GM21447 (cell line): ENCODE measurements around the gene ALPI.

Experiments
- ATAC-seq: cut with Tn5 transposase; IDR thresholded peaks from one replicate; pipeline ENCODE4 v1.9.1; 2021; ENCODE audit not compliant: unreplicated experiment

ALPI gene

DNA sequence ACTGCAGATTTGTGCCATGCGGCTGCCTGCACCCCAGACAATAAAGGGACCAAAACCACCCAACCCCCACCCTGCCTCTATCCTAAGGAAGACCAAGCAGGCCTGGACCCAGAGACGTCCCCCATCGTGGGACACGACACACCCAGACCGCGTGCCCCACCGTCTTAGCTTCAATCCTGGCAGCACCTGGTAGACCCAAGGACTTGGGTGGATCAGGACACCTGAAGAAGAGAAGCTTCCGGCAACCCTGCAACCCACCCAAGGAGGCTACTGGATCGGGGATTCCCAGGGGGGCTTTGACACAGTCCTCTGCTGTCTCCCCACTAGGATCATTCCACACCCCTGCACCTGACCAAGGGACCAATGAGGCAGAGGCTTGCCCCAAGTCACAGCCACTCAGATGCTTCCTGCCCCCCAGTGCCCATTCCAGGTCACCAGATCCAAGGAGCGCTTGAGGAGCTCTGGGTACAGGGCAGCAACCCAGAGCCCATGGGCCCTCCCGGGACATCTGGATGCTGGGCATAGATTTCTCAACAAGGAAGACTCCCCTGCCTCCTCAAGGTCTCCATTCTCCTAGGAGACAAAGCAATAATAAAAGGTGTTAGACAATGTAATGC lies 3.6 kb downstream of the ALPI start:
- no peak for ATAC-seq

DNA sequence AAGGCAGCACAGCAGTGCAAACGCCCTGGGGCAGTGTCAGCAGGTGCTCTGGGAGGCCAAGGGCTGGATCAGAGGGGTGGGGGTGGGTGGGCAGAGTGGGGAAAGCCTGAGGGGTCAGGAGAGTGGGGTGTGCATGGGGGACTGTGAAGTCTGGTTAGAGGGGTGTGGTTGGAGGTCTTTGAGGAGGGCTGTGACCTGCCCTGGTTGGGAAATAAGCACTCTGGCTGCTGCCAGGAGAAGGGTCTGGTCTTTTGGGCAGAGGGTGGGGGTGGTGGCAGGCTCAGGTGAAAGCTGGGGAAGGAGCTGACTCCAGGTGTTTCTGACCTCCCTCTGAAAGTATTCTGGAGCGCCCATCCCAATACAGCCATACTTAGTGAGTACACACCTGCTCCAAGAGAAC lies 4.2 kb downstream of the ALPI start:
- no peak for ATAC-seq

DNA sequence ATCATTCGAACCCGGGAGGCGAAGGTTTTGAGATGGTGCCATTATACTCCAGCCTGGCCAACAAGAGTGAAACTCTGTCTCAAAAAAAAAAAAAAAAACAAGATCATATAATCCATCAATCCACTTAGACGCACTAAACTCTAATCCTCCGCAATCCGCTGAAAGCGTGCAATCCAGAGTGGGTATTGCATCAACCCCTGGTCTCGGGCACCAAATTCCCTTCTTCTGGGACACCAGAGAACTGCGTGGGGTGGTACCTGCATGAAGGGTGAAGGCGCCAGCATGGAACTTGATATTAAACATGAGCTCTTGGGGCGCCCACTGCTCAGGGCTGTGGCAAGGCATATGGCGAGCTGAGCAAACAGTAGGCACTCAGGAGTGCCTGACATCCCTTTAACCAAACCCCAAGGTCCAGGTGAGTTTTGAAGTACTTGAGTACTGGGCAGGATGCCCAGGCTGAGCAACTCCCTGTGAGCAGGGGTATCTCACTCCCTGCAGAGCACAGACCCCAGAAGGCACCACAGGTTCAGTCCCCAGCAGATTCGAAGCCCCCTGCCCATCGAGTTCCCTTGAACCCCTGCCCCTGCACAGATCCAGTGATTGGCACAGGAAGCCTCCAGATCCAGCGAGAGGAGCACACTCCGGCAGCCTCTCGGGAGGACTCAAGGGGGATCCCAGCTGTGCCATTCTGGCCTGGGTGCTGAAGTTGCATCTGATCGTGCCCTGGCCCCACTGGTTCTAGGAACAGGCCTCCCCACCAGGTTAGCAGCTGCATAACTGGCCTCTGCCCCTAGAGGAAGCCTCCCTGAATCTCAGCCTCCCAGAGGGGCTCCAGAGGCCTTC lies 8.0 kb downstream of the ALPI start:
- ATAC-seq: no peak

DNA sequence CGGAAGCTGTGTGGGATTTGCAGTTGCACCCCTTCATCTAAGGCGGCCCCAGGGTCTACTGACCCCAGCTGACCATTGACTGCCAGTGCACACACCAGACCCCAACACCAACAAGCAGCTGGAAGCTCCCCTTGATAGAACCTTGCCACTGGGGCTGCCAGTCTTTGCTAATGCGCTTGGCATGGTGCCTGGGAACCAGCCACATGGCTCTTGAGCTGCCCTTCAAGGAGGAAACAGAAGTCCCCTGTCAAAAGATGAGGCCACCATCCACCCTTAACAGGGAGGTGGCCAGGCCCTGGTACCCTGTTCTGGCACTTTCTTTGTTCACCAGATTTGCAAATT lies 8.6 kb downstream of the ALPI start:
- ATAC-seq: no peak

DNA sequence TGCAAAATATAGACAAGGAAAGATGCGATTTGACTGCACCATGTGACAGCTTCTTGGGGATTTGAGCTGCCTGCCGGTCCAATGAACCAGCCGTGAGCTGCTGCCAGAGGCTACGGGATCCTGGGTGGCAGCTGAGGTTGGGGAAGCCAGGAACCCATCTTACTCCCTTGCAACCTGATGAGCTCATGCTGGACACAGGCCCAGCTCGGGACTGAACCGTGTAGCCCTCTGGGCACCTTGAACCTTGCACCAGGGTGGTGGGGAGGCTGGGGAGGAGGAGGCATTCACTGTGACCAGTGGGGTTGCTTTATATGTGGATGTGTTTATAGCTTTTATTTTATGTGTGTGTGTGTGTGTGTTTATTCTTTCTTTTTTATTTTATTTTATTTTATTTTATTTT lies 9.1 kb downstream of the ALPI start:
- ATAC-seq: no peak

DNA sequence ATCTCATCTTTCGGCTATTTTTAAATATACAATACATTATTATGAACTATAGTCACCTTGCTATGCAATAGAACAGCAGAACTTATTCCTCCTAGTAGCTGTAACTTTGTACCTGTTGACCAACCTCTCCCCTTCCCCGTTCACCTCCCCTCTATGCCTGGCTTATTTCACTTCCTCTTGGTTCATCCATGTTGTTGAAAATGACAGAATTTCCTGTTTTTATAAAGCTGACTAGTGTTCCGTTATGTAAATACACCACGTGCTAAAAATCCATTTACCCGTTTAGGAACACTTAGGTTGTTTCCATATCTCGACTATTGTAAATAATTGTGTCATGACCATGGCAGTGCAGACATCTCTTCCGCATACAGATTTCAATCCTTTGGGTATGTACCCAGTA lies 10.3 kb downstream of the ALPI start:
- ATAC-seq: no peak

DNA sequence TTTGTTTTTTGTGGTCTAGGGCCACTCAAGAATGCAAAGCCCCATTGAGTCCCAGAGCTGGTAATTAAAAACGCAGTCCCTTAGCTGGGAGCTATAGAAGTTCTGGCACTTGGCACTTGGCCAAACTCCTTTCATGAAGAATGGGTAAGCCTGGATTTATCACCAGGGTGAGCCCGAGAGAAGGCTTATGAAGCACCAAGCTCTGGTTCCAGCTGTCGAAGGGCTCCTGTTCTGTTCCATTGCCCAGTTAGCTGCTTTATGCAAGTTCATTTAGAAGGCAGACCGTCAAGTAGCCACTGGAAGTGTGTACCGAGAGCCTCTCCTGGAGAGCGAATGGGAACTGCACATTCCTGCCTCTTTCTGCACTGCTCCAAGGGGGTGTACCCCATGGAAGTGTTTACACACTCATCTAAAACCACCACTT lies 17.5 kb downstream of the ALPI start:
- ATAC-seq: no peak

DNA sequence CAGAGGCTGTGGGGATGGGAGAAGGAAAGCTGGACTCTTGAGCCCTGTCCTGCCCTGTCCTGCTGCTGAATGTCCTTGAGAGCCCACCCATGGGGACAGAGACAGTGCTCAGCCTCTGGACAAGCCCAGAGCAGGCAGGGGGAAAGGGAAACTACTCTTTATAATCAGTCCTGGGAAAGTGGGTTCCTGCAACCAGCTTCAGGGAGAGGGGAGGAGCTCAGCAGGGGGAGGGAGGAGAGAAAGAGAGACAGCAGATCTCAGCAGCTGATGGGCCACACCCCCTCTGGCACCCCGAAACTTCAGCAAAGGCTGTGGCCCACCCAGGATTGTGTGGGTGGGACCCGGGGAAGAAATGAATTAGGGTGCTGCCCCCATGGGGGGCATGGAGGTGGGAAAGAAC lies 20.1 kb downstream of the ALPI start:
- ATAC-seq: no peak

DNA sequence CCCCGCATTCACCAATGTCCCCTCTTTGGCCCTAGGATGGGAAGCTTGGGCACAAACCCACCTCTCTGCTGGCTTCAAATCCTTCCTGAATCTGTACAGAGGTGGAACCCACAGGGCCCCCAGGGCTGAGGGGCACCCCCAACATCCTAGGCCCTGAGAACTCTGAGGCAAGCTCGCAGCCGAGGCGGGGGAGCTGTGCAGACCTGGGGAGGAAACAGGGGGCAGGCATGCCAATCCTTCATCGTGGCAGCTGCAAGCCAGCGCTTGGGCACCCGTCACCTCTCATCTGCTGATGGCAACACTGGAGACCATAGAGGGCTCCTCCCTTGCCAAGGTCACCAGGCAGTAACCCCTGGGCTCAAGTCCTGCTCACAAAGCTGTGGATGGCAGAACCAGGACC lies 20.8 kb downstream of the ALPI start:
- ATAC-seq: no peak

DNA sequence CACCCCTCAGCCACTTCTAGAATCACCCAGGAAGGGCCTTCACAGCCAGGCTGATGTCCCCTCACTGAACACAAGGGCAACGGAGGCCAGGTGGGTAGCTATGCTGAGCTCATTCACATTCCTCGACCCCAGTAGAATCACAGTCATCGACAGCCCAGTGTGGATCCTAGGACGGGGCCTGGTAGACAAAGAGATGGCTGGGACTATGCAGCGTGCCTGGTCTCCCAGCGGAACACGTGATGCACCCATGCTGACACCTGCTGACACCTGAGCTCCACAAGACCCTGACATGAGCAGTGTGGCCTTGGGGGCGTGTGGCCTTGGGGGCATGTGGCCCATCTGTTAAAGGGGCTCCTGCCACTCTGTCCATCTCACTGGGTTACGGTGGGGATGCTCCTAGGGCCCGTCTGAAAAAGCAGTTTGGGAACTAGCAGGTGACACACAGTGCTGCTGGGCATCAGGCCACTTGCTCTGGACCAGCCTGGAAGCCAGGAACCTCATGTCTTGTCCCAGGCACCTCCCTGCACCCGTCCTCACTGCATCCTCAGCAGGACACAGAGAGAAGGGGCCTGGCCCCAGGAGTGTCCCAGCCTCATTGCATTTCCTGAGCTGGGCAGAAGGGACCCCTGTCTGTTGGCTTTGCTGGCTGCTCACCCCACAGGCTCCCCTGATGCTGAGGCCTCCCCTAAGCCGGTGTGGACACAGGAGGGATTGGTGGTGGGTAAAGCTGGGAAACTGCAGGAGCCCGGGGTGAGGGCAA lies 22.0 kb downstream of the ALPI start:
- ATAC-seq: no peak

DNA sequence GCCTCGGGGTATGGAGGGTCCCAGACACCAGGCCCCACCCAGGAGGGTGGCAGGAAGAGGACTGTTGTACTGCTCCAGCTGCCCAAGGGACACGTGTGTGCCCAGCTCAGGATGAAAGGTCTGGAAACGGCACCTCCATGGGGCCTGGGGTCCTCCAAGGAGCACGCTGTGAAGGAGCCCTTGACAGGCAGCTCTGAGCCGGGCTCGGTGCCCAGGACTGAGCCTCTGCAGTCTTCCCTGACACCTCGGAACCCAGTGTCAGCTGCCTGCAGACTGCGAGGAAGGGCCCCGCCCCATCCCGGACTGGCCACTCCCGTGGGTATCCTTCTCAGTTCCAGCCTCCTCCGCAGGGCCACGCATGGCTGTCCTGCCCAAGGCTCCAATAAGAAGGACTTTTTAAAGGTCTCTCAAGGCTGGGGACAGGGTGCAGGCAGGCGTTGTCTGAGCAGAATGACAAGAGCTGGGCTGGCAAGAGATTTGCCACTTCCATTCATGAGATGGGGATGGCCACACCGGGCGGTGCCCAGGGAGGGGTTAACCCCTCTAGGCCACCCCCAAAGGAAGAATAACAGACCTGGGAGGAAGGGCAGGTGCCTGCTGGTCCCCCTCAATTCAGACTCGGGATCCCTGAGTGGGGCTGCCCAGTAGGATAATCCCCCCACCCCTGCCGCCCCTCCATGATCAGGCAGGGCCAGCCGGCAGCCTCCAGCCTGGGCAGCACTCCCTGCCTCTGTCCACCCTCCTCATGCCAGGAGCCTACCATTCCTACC lies 22.8 kb downstream of the ALPI start:
- no peak for ATAC-seq

DNA sequence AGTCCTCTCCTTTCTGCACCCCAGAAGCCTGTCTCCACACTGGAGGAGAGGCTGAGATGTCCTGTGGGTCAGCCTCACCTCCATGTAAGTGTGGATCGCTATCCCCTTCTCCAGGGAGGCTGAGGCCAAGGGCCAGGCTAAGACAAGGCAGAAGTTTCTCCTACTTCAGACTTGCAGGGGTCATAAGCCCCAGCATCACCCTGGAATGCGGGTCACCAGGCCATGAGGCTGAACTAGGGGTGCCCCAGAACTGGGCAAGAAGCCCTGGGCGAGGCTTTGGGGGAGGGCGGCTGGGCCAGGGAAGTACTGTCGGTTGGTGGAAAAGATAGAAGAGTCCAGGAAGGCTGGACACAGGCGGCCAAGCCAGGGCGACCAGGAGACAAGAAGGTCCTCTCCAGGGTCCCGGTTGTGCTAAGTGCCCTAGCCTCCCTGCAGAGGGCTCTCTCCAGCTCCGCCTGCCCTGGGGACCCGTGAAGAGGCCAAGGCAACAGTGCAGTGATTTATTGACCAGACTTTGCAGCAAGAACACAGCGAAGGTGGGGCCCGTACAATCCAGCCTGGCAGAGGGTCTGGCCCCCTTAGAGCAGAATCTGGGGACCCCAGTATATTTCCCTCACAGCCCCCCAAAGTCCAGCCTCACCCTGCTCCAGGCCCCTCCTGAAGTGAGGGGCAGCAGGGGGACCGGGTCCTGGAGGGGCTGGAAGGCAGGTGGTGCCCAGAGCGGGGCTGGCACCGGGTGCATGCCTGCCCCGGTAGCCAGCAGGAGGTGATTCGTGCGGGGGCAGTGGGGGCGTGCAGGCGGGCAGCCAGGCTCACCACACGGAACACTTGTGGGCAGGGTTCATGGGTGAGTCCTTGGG lies 23.6 kb downstream of the ALPI start:
- no peak for ATAC-seq

DNA sequence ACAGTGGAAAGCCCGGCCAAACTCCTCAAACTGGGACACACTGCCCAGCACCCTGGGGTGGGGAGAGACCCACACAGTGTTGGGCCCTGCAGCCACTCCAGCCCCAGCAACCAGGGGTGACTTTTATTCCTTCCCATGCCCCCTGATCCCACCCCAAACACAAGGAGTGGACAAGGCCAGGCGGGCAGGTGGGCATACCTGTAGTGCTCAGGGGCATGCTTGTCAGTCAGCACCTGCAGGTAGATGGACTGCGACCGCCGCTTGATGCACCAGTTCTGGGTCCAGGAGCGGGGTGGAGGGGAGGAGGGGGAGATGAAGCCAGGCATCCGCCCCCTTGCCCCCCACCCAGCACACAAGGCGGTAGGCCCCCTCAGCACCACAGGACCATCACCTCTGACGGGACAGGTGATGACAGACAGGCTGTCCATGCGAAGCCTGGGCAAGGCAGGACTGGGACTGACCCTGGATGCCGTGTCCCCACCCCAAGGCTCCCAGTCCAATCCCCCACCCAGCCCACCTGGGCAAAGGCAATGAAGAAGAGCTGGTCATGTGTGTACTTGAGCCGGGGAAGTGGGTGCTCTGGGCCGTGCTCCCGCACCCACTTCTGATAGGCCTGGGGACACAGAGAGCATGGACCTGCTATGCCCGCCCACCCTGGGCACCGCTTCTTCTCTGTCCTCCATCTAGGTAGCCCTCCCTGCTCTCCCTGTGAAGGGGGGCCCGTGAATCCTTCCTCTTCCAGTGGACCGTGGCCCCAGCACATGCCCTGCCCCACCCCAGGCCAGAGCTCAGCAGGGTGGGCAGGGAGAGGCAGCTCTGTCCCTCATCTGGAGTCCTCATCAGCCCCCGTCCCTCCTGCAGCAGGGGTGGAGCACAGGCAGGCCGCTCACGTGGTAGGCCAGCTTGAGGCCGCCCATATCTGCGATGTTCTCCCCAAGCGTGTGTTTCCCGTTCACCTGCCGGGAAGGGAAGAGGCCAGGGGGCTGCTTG lies 24.5 kb downstream of the ALPI start:
- no peak for ATAC-seq

DNA sequence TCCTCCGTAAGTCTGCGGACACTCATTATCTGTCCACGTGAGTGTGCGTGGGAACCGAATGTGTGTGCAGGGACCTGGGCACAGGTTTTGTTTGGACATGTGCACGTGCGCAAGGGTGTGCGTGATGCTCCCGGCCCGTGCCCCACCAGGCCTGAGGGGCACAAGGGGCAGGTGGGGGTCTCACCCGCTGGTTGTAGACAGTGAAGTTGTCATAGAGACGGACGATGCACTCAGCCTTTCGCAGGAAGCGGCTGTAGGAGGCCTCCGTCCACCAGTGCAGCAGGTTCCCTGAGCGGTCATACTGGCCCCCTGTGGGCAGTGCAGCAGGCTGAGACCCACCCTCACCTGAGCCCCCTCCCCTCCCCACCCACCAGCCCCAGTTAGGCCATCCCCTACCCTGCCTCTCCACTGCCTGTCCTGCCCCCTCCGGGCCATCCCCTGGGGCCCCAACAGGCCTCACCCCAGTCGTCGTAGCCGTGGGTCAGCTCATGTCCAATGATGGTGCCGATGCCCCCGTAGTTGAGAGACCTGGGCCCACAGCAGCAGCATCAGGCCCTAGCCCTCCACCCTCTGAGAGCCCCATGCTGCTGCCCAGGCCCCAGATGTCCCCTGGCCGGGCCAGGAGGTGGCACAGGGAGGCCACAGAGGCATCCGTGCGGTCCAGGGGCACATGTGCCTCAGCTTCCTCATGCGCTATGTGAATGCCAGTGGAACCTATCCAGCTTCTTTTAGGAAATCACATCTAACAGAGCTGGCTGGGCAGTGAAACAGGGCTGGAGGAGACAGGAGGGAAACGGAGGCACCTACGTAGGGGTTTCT lies 25.6 kb downstream of the ALPI start:
- no peak for ATAC-seq

DNA sequence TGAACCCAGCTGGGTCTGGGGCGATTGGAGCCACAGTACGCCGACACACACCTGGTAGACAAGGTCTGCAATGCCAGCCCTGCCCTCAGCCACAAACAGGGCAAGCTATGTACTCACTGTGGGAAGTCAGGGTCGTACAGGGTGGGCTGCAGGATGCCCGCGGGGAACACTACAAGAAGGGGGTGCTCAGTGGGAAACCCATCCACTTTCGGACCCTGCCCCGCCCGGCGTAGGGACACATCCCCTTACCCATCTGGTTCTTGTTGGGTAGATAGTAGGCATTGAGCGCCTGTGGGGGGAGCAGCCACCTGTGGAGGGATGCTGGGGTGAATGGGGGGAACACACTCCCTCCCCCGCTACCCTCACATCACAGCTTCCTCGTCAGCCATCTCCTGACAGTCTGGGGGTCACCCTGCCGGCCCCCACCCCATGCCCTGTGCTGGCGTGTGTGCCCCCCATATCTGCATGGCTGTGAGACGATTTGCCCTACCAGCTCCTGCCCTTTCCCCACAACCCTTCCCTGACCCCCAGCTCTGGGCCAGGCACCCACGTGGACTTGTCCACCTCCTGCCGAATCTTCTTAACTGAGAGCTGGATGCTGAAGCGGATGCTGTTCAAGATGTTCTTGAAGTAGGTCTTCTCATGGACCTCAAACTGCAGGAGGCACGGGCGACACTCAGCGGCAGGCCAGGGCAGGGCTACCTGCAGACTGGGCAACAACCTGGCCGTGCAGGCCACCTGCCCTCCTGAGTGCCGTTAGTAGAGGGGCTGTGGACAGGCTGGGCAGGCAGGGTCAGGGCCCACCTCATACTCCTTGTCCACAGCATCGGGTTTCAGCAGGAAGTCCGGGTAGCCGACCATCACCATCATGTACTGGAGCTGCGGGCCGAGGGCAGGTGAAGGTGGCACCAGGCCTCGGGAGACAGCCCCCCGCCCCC lies 26.6 kb downstream of the ALPI start:
- ATAC-seq: no peak

DNA sequence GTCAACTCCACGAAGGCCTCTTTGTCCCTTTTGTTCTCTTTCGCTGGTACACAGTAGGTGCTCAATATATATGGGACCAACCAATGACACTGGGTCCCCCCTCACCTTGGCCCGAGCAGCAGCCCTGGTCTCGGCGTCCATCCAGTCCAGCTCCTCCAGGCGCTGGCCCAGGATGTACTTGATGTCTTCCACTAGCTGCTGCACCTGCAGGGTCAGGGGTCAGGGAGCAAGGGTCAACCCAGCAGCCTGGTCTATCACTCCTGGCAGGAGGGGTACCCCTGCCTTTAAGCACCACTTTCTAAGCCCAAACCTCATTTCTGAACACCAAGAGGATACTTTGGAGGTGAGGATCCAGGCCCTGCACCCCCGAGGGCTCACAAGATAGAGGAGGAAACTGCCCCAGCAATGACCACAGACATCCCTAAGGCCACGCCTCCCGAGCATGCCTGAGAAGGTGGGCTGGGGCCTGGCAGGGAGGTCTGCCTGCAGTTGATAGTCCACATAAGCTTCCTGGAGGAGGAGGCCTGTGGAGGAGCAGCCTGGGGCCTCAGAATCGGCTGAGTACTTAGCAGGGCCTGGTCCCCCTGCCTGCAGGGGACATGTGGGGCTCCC lies 27.5 kb downstream of the ALPI start:
- no peak for ATAC-seq
